ENCODE data around the gene SCN5A.
"Not testable (repeated sequence)": the region's sequence is repeated elsewhere in the genome, so short reads cannot be mapped to it uniquely, and the experiment has no call there.

The SCN5A gene

DNA sequence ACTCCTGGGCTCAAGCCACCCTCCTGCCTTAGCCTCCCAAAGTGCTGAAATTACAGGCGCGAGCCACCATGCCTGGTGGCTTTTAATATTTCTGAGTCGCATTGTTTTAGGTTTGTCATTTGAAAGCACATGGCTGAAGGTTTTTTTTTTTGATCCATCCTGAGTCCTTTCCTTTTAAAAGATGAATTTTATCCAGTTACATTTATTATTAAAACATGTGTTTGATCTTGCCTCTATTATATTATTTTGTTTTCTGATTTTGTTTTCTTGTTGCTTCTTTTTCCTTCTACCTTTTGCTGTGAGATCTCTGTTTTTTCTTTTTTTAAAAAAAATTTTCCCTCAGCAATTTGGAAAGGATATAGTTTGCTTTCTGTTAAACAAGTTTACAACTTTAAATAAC lies 76.4 kb downstream of the SCN5A start:
- in situ Hi-C loops (cut with MboI; ENCODE audit: low pct_unique_long_range_greater_than_20kb, low sequenced_read_pairs) = no loop called here
- DNase-seq = no peak

GRCh38 chr3:38567498-38567897 lies 82.0 kb downstream of the SCN5A start:
- in situ Hi-C loops (cut with MboI; ENCODE audit: low pct_unique_long_range_greater_than_20kb, low sequenced_read_pairs) = no loop called here
- no peak for DNase-seq

DNA sequence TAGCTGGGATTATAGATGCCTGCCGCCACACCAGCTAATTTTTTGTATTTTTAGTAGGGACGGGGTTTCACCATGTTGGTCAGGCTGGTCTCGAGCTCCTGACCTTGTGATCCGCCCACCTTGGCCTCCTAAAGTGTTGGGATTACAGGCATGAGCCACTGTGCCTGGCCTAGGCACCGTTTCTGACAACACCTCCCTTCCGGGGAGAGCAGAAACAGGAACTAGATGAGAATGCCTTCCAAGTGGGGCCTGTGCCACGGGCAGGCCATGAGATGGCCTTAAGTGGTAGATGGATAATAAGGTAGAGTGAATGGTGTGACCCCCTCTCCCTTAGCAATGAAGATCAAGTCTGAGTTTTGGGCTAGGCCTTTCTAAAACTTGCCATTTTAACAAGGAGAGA lies 82.7 kb downstream of the SCN5A start:
- DNase-seq; in situ Hi-C loops (cut with MboI; ENCODE audit: low pct_unique_long_range_greater_than_20kb, low sequenced_read_pairs): not testable (repeated sequence)

DNA sequence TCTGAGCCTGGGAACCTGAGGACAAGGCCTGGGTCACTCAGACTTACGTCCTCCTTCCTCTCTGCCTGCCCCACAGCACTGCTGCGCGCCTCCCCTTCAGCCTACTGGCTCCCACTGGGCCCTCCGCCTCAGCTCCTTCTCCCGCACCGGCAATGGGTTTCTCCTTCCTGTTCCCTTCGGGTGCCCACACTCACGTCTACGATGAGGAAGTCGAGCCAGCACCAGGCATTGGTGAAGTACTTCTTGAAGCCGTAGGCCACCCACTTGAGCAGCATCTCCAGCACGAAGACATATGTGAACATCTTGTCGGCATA lies 83.3 kb downstream of the SCN5A start:
- DNase-seq = no peak
- in situ Hi-C loops (cut with MboI; ENCODE audit: low pct_unique_long_range_greater_than_20kb, low sequenced_read_pairs) = no loop called here

GRCh38 chr3:38565339-38566214 lies 83.9 kb downstream of the SCN5A start:
- DNase-seq = no peak
- in situ Hi-C loops (cut with MboI; ENCODE audit: low pct_unique_long_range_greater_than_20kb, low sequenced_read_pairs) = no loop called here

DNA sequence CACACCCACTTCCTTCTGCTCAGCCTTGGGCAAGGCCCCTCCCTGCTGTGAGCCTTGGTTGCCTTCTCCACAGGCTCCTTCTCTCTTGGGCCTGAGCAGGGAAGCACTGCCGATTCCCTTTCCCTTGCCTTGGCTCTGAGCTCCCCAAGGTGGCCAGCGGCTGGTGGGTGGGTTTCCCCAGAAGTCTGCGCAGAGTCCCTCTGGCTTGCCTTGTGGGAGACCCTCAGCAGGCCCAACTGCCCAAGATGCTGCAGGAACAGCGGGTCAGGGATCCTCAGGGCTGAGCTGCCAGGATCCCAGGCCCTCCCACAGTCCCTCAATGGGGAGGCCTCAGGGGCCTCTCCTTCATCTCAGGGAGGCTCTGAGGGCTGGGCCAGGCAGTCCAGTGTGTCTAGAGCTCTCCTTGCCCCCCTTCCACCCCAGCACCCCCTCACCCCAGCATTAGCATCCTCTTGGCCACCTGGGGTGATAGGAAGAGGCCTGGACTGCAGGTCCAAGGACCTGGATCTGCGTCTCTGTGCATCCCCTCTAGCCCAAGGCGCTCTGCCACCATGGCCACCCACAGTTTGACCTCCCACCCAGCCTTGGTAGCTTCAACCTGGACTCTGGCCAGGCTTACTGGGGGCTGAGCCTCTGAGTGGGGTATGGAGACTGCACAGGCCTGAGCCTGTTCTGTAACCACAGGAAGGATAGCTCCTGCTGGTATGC lies 84.7 kb downstream of the SCN5A start:
- in situ Hi-C loops (cut with MboI; ENCODE audit: low pct_unique_long_range_greater_than_20kb, low sequenced_read_pairs) = no loop called here
- DNase-seq = no peak

DNA sequence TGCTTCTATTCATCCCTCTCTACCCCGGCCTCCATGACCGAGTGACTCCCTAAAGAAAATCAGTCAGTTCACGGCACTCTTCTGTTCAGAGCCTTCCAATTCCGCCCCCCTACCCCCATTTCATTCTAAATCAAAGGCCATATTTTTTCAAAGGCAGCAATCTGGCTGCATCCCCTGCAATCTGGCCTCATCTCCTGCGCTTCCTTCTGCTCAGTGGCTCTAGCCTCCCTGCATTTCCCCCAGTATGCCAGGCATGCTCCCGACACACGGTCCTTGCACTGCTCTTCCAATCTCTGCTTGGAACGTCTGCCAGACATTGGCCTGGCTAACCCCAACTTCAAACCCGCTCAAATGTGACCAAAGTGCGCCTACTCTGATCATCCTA lies 85.6 kb downstream of the SCN5A start:
- no peak for DNase-seq
- in situ Hi-C loops (cut with MboI; ENCODE audit: low pct_unique_long_range_greater_than_20kb, low sequenced_read_pairs) = no loop called here

DNA sequence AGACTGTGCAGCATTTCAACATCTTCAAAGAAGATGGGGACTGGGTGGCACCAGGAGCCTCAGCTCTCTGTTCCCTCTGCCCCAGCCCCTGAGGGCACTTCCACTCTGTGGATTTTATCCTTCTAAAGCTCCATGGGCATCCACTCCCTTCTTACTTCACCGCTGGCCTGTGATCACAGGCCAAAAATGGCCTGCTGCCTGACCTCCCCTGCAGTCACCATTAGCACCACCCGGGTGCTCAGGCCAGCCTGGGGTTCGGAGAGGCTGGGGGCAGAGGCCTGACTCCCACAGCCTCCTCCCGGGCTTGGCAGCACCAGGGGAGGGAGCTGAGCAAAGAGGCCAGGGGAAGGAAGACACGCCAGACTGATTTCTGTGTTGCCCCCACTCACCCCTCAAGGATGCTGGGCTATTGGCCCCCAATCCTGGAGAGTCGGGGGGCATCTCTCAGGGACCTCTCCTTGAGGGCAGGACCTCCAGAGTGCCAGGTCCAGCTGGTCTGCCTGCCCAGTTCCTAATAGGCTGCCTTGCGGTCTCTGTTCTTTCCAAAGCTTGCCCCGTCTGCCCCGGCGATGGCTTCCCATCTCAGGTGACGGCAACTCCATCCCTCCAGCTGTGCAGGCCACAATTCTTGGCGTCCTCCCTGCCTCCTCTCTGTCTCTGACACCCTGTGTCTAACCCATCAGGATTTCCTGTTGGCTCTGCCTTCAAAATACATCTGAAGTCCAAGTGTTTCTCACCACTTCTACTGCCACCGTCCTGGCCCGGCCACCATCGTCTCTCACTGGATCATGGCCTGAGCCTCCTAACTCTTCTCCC lies 86.2 kb downstream of the SCN5A start:
- no peak for DNase-seq
- in situ Hi-C loops (cut with MboI; ENCODE audit: low pct_unique_long_range_greater_than_20kb, low sequenced_read_pairs) = no loop called here

DNA sequence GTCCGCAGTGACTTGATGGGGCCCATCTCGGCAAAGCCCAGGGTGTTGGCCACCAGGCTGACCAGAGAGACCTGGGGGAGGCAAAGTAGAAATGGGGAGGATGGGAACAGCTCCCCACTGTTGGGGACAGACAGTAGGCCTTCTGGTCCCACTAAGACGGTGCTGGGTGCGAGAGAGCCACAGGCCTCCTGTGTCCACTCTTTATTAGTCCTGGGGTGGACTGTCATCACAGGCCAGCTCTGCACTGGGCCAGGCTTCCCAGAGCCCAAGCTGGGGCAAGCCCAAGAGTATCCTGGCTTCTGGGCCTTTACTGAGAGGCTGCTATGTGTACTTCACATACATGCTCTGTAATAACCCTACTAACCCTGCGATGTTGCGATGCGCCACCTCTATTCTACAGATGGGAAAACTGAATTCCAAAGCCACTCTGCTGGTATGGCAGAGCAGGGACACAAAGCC lies 87.0 kb downstream of the SCN5A start:
- in situ Hi-C loops (cut with MboI; ENCODE audit: low pct_unique_long_range_greater_than_20kb, low sequenced_read_pairs) = no loop called here
- no peak for DNase-seq

- in situ Hi-C loops (cut with MboI; ENCODE audit: low pct_unique_long_range_greater_than_20kb, low sequenced_read_pairs) = no loop called here
Observed at GRCh38 chr3:38561746-38562466, 87.6 kb downstream of the SCN5A start.

DNA sequence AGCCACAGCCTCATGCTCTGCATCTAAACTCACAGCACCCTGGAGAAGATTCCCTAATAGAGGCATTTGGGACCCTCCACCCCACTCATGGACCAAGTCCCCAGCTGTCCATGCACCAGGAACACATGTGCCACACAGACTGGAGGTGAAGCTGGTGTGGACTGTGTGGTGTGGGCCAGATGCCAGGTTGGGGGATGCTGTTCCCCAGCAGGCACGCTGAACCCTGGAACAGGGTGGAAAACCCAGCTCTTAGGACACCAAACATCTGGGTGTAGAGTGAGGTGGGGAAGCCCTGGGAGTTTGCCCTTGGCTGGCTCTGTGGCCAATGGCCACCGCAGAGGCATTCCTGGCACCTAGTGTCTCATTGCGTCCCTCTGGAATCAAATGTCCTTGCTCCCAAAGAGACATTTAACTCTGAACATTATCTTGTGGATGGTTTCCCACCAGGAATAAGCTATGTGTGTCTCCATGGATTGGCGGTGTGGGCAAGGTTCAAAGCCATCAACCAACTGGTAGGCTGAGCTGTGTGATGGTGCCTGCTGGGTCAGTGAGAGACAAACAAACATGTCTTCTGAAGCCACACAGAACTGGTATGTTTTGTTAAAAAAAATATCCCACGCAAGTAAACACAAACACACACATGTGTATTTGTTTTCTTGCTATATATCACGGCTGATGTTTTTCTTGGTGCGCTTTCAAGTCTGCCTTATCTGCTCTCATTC lies 88.3 kb downstream of the SCN5A start:
- DNase-seq = no peak
- in situ Hi-C loops (cut with MboI; ENCODE audit: low pct_unique_long_range_greater_than_20kb, low sequenced_read_pairs) = no loop called here

More at GRCh38 chr3:38561746-38562466, 87.6 kb downstream of the SCN5A start:
- DNase-seq = no peak

DNA sequence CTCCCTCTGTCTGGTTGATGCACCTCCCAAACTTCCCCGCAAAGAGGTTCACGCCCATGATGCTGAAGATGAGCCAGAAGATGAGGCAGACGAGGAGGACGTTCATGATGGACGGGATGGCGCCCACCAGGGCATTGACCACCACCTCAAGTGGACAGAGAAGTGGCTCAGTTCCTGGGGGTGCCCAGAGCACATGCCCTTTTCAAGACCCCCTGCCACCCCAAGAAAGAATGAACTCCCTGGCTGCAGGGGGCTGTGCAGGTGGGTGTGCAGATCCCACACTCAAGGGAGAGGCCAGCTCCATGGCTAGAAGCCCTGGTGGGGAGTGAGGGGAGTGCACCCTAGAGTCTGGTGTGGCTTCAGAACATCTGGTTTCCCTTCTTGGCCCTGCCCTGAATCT lies 89.2 kb downstream of the SCN5A start:
- in situ Hi-C loops (cut with MboI; ENCODE audit: low pct_unique_long_range_greater_than_20kb, low sequenced_read_pairs) = no loop called here
- no peak for DNase-seq

DNA sequence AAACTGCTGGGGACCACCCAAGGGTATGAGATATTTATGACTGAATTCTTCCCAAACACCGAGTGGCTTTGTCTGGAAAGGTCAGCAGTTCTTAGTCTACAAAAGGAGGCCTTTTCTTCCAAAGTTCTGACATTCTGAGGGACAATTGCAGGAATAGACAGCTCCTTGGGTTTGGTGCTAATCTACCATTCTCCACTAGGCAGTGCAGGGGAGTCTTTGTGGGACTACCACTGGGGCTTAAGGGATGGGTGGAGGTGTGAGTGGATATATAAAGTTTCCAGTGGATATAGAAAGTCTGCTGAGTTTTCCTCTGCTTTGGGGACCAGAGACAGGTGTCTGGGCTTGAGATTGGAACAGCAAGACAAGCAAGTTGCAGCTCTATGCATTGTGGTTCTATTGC lies 90.6 kb downstream of the SCN5A start:
- in situ Hi-C loops (cut with MboI; ENCODE audit: low pct_unique_long_range_greater_than_20kb, low sequenced_read_pairs) = no loop called here
- no peak for DNase-seq

- no peak for DNase-seq
- in situ Hi-C loops (cut with MboI; ENCODE audit: low pct_unique_long_range_greater_than_20kb, low sequenced_read_pairs) = no loop called here
Observed at GRCh38 chr3:38556640-38557358, 92.7 kb downstream of the SCN5A start.

GRCh38 chr3:38555926-38556325 lies 93.6 kb downstream of the SCN5A start:
- in situ Hi-C loops (cut with MboI; ENCODE audit: low pct_unique_long_range_greater_than_20kb, low sequenced_read_pairs) = no loop called here
- DNase-seq = no peak

DNA sequence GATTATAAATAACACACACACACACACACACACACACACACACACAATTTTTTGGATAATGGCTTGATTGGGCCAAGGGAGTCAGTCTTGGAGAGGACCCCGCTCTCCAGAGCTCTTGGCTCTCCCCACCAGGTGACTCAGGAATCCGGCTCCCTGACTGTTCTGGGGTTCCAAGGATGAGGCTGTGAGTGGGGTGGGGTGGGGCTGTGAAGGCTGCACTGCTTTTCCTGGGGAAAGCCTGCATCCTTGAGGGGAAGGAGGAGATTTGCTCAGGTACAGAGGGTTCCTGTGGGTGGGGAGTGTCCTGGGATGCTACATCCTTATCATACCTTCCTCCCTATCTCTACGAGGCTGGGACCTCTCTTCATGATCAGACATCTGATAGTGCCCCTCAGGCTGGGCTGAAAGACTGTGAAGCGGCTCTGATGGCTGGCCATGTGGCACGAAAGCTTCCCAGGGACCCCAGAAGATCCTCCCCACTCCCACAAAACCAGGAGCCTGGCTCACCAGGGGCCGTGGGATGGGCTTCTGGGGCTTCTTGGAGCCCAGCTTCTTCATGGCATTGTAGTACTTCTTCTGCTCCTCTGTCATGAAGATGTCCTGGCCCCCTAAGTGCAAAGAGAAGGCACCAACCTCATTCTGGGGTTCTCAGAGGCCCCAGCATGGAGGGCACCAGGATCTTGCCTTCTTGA lies 94.2 kb downstream of the SCN5A start:
- DNase-seq = no peak
- in situ Hi-C loops (cut with MboI; ENCODE audit: low pct_unique_long_range_greater_than_20kb, low sequenced_read_pairs) = no loop called here

GRCh38 chr3:38554127-38554827 lies 95.2 kb downstream of the SCN5A start:
- no peak for DNase-seq
- in situ Hi-C loops (cut with MboI; ENCODE audit: low pct_unique_long_range_greater_than_20kb, low sequenced_read_pairs) = no loop called here
